ENCODE measurements around the gene MAL.

DNA sequence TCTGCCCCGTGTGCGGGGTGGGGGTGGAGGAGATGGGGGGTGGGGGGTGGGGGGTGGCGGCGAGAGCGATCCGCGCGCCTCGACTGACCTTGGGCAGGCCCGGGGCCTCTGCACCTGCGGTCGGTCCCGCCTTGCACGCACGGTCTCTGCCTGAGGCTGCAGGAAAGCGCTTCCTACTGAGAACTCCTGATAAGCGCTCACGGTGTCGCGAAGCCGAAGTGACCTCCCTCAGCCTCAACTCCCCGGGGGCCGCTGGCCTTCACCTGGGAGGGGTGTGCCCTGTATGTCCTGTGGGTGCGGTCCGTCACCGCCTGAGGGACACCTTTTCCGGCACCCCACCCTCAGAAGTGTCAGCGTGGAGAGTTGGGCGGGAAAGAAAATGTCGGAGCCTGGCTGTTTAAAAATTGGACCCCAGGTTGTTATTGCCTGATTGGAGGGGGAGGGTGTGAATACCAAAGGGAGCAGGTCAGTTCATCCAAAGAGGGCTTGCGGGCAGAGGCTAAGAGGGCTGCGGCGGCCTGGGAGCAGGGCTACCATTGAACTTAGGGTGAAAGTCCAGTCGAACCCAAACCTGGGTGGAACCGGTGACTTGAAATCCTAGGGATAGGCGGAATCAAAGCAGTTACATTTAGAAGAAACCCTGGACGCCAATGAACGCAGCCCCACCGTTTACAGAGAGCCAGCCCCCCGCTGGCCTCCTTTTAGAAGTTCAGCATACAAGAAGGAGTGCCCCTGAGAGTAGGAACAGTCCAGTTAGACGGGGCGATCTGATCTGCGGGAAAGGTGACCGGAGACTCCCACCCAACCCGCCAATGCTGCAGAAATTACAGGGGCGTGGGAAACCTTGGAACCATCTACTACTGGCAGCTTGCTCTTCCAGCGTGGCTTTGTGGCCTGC is 1.2 kb downstream of the MAL start:
- TF ChIP-seq, protein P1, sequence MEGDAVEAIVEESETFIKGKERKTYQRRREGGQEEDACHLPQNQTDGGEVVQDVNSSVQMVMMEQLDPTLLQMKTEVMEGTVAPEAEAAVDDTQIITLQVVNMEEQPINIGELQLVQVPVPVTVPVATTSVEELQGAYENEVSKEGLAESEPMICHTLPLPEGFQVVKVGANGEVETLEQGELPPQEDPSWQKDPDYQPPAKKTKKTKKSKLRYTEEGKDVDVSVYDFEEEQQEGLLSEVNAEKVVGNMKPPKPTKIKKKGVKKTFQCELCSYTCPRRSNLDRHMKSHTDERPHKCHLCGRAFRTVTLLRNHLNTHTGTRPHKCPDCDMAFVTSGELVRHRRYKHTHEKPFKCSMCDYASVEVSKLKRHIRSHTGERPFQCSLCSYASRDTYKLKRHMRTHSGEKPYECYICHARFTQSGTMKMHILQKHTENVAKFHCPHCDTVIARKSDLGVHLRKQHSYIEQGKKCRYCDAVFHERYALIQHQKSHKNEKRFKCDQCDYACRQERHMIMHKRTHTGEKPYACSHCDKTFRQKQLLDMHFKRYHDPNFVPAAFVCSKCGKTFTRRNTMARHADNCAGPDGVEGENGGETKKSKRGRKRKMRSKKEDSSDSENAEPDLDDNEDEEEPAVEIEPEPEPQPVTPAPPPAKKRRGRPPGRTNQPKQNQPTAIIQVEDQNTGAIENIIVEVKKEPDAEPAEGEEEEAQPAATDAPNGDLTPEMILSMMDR (IDR thresholded peaks at IDR 0.05): no peak
- no peak for TF ChIP-seq POLR2A (IDR thresholded peaks at IDR 0.05)

Data from esophagus squamous epithelium (tissue), 4 donors.